Epithelial cell of esophagus (primary cell): ENCODE data around the gene NDUFS1.
"Not testable (repeated sequence)": the region's sequence is repeated elsewhere in the genome, so short reads cannot be mapped to it uniquely, and the experiment has no call there.

Experiments
- DNase-seq: peaks from one replicate; pipeline ENCODE4 v3.0.0; 2010; ENCODE audit warnings: low read depth
- H3K4me3 ChIP-seq: 2 replicates; pipeline ENCODE4 v1.5.1; 2011; ENCODE audit warnings: mild to moderate bottlenecking, low read length, control low read depth
- CTCF ChIP-seq: IDR thresholded peaks from 2 replicates; pipeline ENCODE4 v1.5.1; 2011; ENCODE audit warnings: low read depth, mild to moderate bottlenecking, low read length, control low read depth, inconsistent platforms; ENCODE audit not compliant: insufficient read depth; ENCODE audit errors: missing control alignments

The NDUFS1 gene

GRCh38 chr2:206160807-206161179 lies 1.5 kb upstream of the NDUFS1 start:
- peak overlapping the region; percentile 91 for H3K4me3 ChIP-seq
- DNase-seq, result no peak
- TF ChIP-seq CTCF, result no peak

- DNase-seq, result peak; percentile 64
- H3K4me3 ChIP-seq, result peak overlapping the region; percentile 91
- TF ChIP-seq CTCF, result no peak
Observed at GRCh38 chr2:206160125-206160806, 1.0 kb upstream of the NDUFS1 start.

GRCh38 chr2:206158563-206159345 lies 490 bp downstream of the NDUFS1 start:
- no peak for TF ChIP-seq CTCF
- H3K4me3 ChIP-seq, result peak overlapping the region; percentile 91
- peak; percentile 13 for DNase-seq

- not testable (repeated sequence) for H3K4me3 ChIP-seq
- DNase-seq, result peak; percentile 2
Observed at GRCh38 chr2:206157014-206157413, 2.2 kb downstream of the NDUFS1 start.

GRCh38 chr2:206154197-206154596 lies 5.0 kb downstream of the NDUFS1 start:
- TF ChIP-seq CTCF, result peak; percentile 24

GRCh38 chr2:206150631-206151030 lies 8.6 kb downstream of the NDUFS1 start:
- no peak for DNase-seq
- TF ChIP-seq CTCF, result no peak
- H3K4me3 ChIP-seq, result no peak overlapping the region

More at GRCh38 chr2:206154197-206154596, 5.0 kb downstream of the NDUFS1 start:
- peak; percentile 13 for DNase-seq
- H3K4me3 ChIP-seq, result no peak overlapping the region

- no peak for DNase-seq
- H3K4me3 ChIP-seq, result no peak overlapping the region
- no peak for TF ChIP-seq CTCF
Observed at GRCh38 chr2:206150168-206150567, 9.1 kb downstream of the NDUFS1 start.
